ENCODE data around the gene GSTK1.

The GSTK1 gene

GRCh38 chr7:143223784-143224183 is 39.5 kb upstream of the GSTK1 start:
- peaks cover 7% of the 10 kb centered on the region; the same call in 1 of the 2 replicates for H3K27me3 ChIP-seq (ENCODE audit: insufficient read depth, low read length)
- no peaks in the 10 kb centered on the region for H3K36me3 ChIP-seq (ENCODE audit: insufficient read depth, low read length)
- no peak overlapping the region for H2AFZ ChIP-seq (ENCODE audit: low read length)
- TF ChIP-seq CTCF (IDR thresholded peaks at IDR 0.05; ENCODE audit: low read length), result no peak
- TF ChIP-seq EZH2 (IDR thresholded peaks at IDR 0.05; ENCODE audit: borderline replicate concordance, low read length), result no peak
- H3K79me2 ChIP-seq (ENCODE audit: insufficient read depth, low read length), result no peaks in the 10 kb centered on the region
- H3K9ac ChIP-seq (ENCODE audit: low read length), result no peak overlapping the region
- no peaks in the 10 kb centered on the region for H3K9me2 ChIP-seq (ENCODE audit: low read depth, low read length)
- H4K20me1 ChIP-seq (ENCODE audit: insufficient read depth, low read length), result no peaks in the 10 kb centered on the region
- H3K9me3 ChIP-seq (ENCODE audit: low read length), result no peaks in the 10 kb centered on the region
- H3K4me3 ChIP-seq (ENCODE audit: low read depth, low read length, poor library complexity, severe bottlenecking), result no peak overlapping the region
- no peaks in the 10 kb centered on the region for H3F3A ChIP-seq (ENCODE audit: insufficient read depth, low read length)
- H3K4me1 ChIP-seq (ENCODE audit: insufficient read depth, low read length, severe bottlenecking), result no peaks in the 10 kb centered on the region
- no peak overlapping the region for H3K4me2 ChIP-seq (ENCODE audit: low read length)
- H3K27ac ChIP-seq (ENCODE audit: low read depth, low read length, poor library complexity, severe bottlenecking), result no peak overlapping the region

GRCh38 chr7:143225047-143225446 is 38.2 kb upstream of the GSTK1 start:
- Histone ChIP-seq H3K4me1 (ENCODE audit: insufficient read depth, low read length, severe bottlenecking) (no peaks in the 10 kb centered on the region), H3K9me2 (ENCODE audit: low read depth, low read length) (no peaks in the 10 kb centered on the region), H2AFZ (ENCODE audit: low read length) (no peak overlapping the region), H3K4me2 (ENCODE audit: low read length) (no peak overlapping the region), H3K27ac (ENCODE audit: low read depth, low read length, poor library complexity, severe bottlenecking) (no peak overlapping the region), H3K4me3 (ENCODE audit: low read depth, low read length, poor library complexity, severe bottlenecking) (no peak overlapping the region), H3K79me2 (ENCODE audit: insufficient read depth, low read length) (no peaks in the 10 kb centered on the region), H3K36me3 (ENCODE audit: insufficient read depth, low read length) (no peaks in the 10 kb centered on the region), H3F3A (ENCODE audit: insufficient read depth, low read length) (no peaks in the 10 kb centered on the region), H3K9me3 (ENCODE audit: low read length) (no peaks in the 10 kb centered on the region), H3K27me3 (ENCODE audit: insufficient read depth, low read length) (peaks cover 7% of the 10 kb centered on the region; the same call in 1 of the 2 replicates), H3K9ac (ENCODE audit: low read length) (no peak overlapping the region), H4K20me1 (ENCODE audit: insufficient read depth, low read length) (no peaks in the 10 kb centered on the region)
- TF ChIP-seq CTCF (IDR thresholded peaks at IDR 0.05; ENCODE audit: low read length) (no peak), EZH2 (IDR thresholded peaks at IDR 0.05; ENCODE audit: borderline replicate concordance, low read length) (no peak)

GRCh38 chr7:143227806-143228205 is 35.4 kb upstream of the GSTK1 start:
- H3K4me2 ChIP-seq (ENCODE audit: low read length), result no peak overlapping the region
- no peak for TF ChIP-seq CTCF (IDR thresholded peaks at IDR 0.05; ENCODE audit: low read length)
- no peak for TF ChIP-seq EZH2 (IDR thresholded peaks at IDR 0.05; ENCODE audit: borderline replicate concordance, low read length)
- H3K4me3 ChIP-seq (ENCODE audit: low read depth, low read length, poor library complexity, severe bottlenecking), result no peak overlapping the region
- no peak overlapping the region for H3K9ac ChIP-seq (ENCODE audit: low read length)
- no peaks in the 10 kb centered on the region for H3K36me3 ChIP-seq (ENCODE audit: insufficient read depth, low read length)
- peaks cover 7% of the 10 kb centered on the region; the same call in 1 of the 2 replicates for H3K27me3 ChIP-seq (ENCODE audit: insufficient read depth, low read length)
- no peaks in the 10 kb centered on the region for H3K79me2 ChIP-seq (ENCODE audit: insufficient read depth, low read length)
- H4K20me1 ChIP-seq (ENCODE audit: insufficient read depth, low read length), result no peaks in the 10 kb centered on the region
- no peak overlapping the region for H3K27ac ChIP-seq (ENCODE audit: low read depth, low read length, poor library complexity, severe bottlenecking)
- H2AFZ ChIP-seq (ENCODE audit: low read length), result no peak overlapping the region
- H3F3A ChIP-seq (ENCODE audit: insufficient read depth, low read length), result no peaks in the 10 kb centered on the region
- no peaks in the 10 kb centered on the region for H3K9me3 ChIP-seq (ENCODE audit: low read length)
- H3K9me2 ChIP-seq (ENCODE audit: low read depth, low read length), result no peaks in the 10 kb centered on the region
- H3K4me1 ChIP-seq (ENCODE audit: insufficient read depth, low read length, severe bottlenecking), result no peaks in the 10 kb centered on the region

Measured in OCI-LY1 (cell line).